HG03139 (cell line): ENCODE results near the gene ANO1.

ENCODE experiments used
- ATAC-seq: cut with Tn5 transposase; IDR thresholded peaks from one replicate; pipeline ENCODE4 v1.9.1; 2021; ENCODE audit not compliant: unreplicated experiment

Gene ANO1

GRCh38 chr11:70156291-70157037 lies 78.3 kb downstream of the ANO1 start:
- ATAC-seq, result no peak

- no peak for ATAC-seq
Observed at GRCh38 chr11:70158201-70158600, 80.1 kb downstream of the ANO1 start.

GRCh38 chr11:70158757-70159389 lies 80.8 kb downstream of the ANO1 start:
- ATAC-seq, result no peak

GRCh38 chr11:70159627-70160570 lies 81.8 kb downstream of the ANO1 start:
- no peak for ATAC-seq

- no peak for ATAC-seq
Observed at GRCh38 chr11:70161043-70161625, 83.0 kb downstream of the ANO1 start.

GRCh38 chr11:70164705-70165104 lies 86.6 kb downstream of the ANO1 start:
- no peak for ATAC-seq

- no peak for ATAC-seq
Observed at GRCh38 chr11:70167120-70167519, 89.0 kb downstream of the ANO1 start.

GRCh38 chr11:70167723-70168404 lies 89.7 kb downstream of the ANO1 start:
- no peak for ATAC-seq

GRCh38 chr11:70168405-70168754 lies 90.3 kb downstream of the ANO1 start:
- no peak for ATAC-seq

GRCh38 chr11:70169127-70169526 lies 91.0 kb downstream of the ANO1 start:
- no peak for ATAC-seq

GRCh38 chr11:70169632-70170031 lies 91.5 kb downstream of the ANO1 start:
- ATAC-seq, result no peak

- no peak for ATAC-seq
Observed at GRCh38 chr11:70170596-70171210, 92.6 kb downstream of the ANO1 start.

- ATAC-seq, result no peak
Observed at GRCh38 chr11:70173018-70173417, 94.9 kb downstream of the ANO1 start.

GRCh38 chr11:70174547-70175235 lies 96.6 kb downstream of the ANO1 start:
- no peak for ATAC-seq

- ATAC-seq, result no peak
Observed at GRCh38 chr11:70175236-70175698, 97.2 kb downstream of the ANO1 start.

GRCh38 chr11:70176940-70177689 lies 99.0 kb downstream of the ANO1 start:
- no peak for ATAC-seq

- ATAC-seq, result no peak
Observed at GRCh38 chr11:70180906-70181305, 102.8 kb downstream of the ANO1 start.

- ATAC-seq, result no peak
Observed at GRCh38 chr11:70182266-70182665, 104.1 kb downstream of the ANO1 start.

- ATAC-seq, result no peak
Observed at GRCh38 chr11:70183032-70183431, 104.9 kb downstream of the ANO1 start.
